GM19328 (cell line): ENCODE measurements around the gene RFPL3.

Experiments used
- ATAC-seq: cut with Tn5 transposase; IDR thresholded peaks from one replicate; pipeline ENCODE4 v1.9.1; 2021; ENCODE audit warnings: mild to moderate bottlenecking, moderate library complexity; ENCODE audit not compliant: unreplicated experiment

The RFPL3 gene

DNA sequence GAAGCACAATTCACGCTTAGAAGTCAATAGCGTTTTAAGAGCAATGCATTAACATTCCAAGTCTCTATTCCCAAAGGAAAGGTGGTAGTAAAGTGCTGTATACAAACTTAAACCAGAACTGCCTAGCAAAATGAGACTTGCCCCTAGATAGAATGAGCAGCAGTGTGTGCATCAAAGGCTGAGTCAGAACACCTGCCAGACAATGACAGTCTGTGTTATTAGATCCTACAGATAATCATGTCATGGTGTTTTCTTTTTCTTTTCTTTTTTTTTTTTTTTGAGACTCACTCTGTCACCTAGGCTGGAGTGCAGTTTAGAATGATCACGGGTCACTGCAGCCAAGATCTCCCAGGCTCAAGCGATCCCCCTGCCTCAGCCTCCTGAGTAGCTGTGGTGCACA lies 52.8 kb downstream of the RFPL3 start:
- no peak for ATAC-seq
